HG02840 (cell line): ENCODE results near the gene MINDY1.

Experiments used
- ATAC-seq: cut with Tn5 transposase; IDR thresholded peaks from one replicate; pipeline ENCODE4 v1.9.1; 2021; ENCODE audit warnings: mild to moderate bottlenecking, moderate library complexity, moderate number of reproducible peaks; ENCODE audit not compliant: unreplicated experiment, low FRiP score

Gene MINDY1

DNA sequence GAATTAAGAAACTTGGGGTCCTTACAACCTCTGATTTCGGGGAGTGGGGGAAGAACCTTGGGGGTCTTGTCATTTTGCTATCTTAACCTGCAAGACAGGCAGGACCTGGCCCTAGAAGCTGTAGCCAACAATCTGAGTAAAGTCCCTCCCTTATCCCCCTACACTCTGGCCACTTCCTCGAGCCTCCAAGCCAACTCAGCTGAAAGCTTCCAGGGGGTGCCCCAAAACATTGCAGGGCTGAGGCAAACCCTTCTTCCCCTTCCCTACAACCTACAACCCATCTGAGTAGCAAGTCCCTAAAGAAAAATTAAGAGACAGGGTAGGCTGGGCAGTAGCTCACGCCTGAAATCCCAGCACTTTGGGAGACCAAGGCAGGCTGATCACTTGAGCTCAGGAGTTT is 37.1 kb downstream of the MINDY1 start:
- no peak for ATAC-seq

DNA sequence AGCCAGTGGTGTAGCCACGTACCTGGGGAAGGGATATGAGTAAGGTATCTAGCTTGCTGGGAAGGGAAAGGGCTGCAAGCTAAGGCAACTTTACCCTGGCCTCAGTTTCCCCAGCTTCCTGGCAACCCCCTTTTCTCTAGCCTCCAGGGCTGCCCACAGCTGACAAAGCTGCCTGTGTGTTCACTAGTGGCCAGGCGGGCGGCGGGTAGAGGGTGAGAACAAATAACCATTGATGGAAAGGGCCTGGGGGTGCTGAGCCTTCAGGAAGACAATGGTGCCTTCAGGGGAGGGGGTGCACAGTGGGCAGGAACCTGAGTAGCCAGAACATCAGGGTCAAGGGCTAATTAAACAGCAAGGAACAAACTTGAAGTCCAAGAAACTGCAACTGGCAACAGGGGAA is 38.2 kb downstream of the MINDY1 start:
- no peak for ATAC-seq

DNA sequence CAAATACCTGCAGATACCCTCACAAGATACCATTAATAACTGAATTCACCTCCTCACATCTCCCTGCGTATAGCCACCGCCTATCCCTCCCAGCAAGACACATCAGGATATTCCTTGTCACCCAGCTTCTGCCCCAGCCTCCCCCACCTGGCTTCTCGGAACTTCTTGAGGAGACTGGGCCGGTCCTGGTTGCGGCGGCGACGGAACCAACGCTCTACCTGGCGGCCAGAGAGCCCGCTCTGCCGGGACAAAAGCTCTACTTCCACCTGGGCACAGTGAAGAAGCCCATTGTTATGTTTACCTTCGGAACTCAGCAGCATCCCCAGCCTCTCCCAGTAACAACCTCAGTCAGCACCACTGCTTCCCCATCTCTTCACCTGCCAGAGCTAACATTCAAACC is 38.8 kb downstream of the MINDY1 start:
- no peak for ATAC-seq

DNA sequence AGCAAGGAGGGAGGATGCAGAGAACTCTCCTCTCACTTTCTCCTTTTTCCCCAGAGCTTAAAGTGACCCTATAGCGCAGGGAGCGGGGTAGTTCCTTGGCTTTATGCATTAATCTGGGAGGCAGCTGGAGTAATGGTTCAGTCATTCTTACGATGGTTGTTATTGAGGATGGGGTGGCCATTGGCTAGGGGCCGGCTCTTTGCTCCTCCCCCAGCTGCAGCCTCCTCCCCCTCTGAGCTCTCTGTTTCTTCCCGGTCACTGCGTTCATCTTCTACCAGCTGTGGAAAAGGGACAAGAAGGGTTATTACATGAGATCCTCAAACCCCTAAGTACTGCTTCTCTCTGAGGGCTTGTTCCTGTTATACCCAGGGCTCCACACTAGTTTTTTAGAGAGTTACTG is 40.7 kb downstream of the MINDY1 start:
- no peak for ATAC-seq

DNA sequence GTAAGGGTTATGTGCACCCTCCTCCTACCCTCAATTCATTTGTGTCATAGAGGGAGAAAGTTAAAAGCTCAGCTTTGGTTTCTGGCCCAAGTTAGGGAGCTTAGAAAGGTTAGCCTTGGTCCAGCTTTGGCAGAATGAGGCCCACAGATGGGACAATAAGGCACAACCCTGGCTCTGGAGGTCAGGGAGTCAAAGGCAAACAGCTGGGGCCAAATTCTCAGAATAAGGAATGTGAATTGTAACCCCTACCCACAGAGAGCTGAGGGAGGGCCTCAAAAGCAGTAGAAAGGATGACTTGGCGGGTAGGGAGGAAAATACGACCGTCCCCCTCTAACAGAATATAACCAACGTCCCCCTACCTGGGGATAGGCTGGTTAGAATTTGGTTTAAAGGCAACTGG is 41.1 kb downstream of the MINDY1 start:
- no peak for ATAC-seq

DNA sequence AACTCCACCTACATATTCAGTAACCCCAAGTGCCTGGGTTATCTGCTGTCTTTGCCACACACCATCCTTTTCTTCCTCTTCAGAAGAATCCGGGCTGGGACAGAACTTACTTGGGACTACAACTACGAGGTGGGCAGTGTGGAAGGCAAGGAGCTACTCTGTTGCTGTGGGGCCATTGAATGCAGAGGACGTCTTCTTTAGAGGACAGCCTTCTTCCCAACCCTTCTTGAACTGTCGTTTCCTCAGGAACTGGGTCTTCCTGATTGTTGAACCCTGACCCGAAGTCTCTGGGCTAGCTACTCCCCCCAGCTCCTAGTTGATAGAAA is 42.6 kb downstream of the MINDY1 start:
- no peak for ATAC-seq

DNA sequence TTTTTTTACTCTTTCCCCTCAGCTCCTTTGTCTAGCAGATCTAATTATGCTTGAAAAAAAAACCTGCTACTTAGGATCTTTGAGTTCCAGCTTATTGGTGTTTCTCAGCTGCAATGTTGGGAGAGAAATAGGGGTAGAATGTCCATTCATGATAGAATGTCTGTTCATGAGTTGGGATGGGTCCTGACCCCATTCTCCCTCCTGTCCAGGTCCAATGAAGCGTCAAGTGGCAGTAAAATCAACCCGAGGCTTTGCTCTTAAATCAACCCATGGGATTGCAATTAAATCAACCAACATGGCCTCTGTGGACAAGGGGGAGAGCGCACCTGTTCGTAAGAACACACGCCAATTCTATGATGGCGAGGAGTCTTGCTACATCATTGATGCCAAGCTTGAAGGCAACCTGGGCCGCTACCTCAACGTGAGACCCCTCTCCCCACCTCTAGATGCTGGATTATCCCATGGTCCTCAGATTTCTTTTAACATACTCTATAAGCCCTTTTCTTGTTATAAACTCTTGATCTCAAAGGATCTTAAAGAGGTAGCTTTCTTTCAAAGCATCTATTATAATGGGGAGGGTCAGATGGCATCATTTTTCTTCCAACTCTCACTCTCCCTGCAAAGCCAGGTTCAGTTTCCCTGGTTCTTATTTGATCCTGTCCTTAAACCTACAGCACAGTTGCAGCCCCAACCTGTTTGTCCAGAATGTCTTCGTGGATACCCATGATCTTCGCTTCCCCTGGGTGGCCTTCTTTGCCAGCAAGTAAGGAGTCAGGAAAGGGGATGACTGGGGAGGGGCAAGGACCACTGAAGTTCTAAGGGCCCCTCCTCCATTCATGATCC is 43.2 kb downstream of the MINDY1 start:
- no peak for ATAC-seq

DNA sequence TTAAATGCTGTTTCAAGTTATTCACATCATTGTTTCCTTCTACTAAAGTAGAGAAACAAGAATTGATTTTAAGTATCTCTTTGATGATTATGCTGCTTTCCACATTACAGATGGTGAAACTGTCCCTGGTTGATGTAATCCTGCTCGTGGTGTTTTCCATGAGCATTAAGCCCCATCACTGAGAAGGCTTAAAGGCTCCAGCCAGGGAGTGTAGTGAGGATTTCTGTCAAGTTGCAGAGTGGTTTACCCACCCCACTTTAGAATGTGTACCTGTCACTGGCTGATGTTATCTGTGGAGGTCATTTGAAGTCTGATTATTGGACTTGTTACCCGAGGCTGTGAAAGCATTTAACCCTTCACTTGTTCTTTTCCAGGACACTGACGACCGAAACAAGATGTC is 44.9 kb downstream of the MINDY1 start:
- no peak for ATAC-seq

DNA sequence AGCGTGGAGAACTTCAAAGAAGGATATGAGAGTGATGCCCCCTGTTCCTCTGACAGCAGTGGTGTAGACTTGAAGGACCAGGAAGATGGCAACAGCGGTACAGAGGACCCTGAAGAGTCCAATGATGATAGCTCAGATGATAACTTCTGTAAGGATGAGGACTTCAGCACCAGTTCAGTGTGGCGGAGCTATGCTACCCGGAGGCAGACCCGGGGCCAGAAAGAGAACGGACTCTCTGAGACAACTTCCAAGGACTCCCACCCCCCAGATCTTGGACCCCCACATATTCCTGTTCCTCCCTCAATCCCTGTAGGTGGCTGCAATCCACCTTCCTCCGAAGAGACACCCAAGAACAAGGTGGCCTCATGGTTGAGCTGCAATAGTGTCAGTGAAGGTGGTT is 46.1 kb downstream of the MINDY1 start:
- no peak for ATAC-seq

DNA sequence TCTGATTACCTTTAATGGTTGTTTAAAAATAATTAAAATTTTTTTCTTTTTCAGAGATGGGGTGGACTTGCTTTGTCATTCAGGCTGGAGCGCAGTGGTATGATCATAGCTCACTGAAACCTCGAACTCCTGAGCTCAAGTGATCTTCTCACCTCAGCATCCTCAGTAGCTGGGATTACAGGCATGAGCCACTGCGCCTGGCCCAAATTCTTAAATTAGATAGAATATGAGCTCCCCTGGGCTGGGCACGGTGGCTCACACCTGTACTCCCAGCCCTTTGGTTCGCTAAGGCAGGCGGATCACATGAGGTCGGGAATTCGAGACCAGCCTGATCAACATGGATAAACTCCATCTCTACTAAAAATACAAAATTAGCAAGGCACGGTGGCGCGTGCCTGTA is 49.0 kb downstream of the MINDY1 start:
- ATAC-seq: no peak

DNA sequence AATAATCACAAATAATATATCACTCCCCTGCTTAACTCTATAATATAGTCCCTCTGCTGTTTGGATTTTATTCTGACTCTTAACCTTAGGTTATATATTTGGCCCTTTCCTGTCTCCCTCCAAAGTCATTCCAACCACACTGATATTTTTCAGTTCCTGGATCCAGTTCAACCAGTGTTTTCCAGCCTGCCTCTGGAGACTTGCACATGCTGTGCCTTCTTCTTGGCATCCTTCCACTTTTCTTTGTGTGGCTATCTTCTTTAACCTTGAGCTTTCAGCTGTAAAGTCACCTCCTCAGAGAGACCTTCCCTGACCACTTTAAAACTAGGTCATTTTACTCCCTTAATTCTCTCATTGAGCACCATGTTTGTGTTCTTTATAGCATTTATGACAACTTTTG is 51.4 kb downstream of the MINDY1 start:
- no peak for ATAC-seq

DNA sequence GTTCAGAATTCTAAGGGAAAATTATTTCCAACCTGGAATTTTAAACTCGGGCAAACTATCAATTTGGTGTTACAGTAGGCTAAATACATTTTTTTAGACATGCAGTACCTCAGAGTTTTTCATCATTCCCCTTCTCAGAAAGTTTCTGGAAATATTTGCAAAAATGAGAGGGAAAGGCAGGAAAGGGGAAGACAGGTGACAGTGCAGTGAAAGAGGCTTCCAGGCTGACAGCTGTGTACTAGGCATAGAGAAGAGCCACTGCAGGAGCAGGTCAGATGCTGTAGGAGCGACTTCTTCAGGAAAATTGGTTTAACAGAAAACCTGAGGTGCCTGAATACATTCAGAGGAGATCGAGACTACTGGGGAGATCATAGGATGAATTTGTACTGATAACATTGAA is 52.0 kb downstream of the MINDY1 start:
- ATAC-seq: no peak
